ENCODE data around the gene IL9.
"Not testable (repeated sequence)": the region's sequence is repeated elsewhere in the genome, so short reads cannot be mapped to it uniquely, and the experiment has no call there.

Gene IL9

DNA sequence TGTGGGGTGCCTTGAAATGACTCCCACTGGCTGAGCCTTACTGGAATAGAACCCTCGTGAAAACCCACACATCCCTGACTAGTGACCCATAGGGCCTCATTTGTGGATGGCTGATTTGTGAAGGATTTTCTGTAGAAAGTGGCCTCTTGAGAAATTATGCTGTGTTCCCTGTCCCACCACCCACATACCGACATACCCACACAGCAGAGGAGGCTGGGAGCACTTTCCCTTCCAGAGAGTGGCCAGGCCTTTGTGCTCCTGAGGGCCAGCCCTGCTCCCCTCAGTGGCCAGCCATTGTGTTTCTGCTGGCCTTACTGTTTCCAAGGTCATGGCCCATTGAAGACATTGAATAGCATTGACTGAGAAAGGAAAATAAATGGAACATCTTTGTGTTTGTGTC lies 29.6 kb downstream of the IL9 start:
- no peak for DNase-seq

- DNase-seq: no peak
Measured at GRCh38 chr5:135864503-135865435, 30.9 kb downstream of the IL9 start.

DNA sequence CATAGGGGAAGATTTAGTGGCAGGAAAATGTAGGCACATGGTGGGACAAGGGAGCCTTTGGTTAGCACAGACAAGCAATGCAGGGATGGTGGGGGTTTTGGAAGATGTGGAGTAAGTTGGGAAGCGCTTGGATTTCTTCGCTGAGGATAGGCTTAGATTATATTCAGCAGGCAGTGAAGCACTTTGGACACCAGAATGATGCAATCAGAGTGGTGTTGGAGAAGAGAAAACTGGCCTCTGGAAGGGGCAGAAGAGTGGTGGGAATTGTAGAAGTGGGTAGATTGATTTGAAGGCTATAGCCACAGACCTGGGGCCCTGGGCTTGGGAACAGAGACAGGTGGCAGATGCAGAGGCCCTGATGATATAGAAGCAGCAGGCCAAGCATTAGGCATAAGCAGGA lies 32.9 kb downstream of the IL9 start:
- DNase-seq: no peak

DNA sequence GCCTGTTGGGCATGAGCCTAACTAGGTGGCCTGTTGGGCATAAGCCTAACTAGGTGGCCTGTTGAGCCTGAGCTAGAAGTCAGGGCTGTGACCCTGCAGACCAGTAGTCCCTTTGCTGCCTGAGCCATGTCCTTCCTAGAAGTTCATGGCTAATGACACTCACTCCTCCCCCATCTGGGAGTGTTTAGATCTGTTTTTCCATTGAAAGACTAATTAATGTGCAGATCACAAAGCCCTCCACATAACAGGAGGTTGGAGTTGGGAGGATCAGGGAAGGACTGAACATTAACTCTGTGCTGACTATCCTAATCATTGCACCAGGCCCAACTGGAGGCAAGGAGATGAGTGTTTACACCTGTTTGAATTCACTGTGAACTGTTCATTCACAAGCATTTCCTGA lies 33.6 kb downstream of the IL9 start:
- DNase-seq: no peak

DNA sequence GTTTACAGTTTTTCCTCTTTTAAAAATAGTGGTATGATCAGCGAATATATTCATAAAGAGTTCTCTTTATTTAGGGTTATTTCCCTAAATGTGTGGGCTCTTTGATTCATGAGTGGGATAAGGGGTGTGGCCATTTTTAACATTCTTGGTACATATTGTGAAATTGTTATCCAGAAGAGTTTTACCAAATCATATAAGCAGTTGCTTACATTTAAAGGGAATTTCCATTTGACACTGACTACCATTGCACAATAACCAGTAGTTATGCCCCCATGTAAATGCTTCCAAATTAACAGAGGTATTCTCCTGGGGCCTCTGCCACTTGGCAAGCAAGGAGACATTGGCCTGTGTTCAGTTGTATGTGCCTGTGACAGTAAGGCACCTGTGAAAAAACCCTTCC lies 34.0 kb downstream of the IL9 start:
- peak; percentile 27 for DNase-seq

- no peak for DNase-seq
Measured at GRCh38 chr5:135859641-135860040, 36.0 kb downstream of the IL9 start.

DNA sequence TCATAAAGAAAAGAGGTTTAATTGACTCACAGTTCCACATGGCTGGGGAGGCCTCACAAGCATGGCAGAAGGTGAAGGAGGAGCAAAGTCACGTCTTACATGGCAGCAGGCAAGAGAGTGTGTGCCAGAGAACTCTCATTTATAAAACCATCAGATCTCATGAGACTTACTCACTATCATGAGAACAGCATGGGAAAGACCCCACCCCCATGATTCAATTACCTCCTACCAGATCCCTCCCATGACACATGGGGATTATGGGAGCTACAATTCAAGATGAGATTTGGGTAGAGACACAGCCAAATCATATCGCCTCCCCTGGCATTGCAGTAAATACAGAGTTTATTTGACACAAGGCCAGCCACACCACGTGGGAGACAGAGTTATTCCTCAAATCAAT lies 36.5 kb downstream of the IL9 start:
- DNase-seq: not testable (repeated sequence)

- no peak for DNase-seq
Measured at GRCh38 chr5:135857630-135858311, 37.9 kb downstream of the IL9 start.

GRCh38 chr5:135851915-135852845 lies 43.5 kb downstream of the IL9 start:
- DNase-seq: no peak

GRCh38 chr5:135851186-135851914 lies 44.3 kb downstream of the IL9 start:
- DNase-seq: no peak

DNA sequence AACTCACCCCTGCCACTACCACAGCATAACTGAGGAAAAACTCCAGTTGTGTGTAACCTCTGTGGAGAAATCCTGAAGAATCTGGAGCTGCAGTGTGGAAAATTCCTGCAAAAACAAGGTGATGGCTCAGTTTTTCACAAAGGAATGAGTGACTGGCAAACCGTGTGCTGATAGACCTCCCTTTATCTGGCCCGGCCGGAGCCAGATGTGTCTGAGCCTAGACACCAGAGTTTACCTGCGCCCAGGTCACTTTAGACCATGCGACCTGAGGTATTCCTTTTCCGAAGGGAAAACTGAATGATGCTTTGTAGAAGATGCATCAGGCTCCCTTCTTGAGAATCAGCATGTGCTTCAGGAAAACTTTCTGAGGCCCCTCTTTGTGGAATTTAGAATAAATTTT lies 45.0 kb downstream of the IL9 start:
- no peak for DNase-seq

DNA sequence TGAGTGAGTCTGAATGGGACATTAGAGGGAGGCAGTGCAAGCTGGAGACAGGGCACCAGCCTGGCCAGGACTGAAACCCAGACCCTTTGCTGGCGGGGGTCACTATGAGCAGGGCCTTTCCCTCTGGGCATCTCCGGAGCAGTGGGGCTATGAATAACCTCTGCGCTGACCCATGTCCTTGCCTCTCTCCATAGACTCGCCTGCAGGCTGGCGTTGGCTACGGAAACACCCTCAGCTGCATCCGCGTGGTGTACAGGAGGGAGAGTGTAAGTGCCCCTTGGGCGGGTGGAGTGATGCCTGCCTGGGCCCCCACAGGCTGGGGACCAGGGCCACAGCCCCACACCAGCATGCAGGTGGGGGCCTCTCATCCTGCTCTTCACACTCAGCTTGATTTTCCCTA lies 45.4 kb downstream of the IL9 start:
- no peak for DNase-seq

- DNase-seq: no peak
Measured at GRCh38 chr5:135847976-135848375, 47.7 kb downstream of the IL9 start.

DNA sequence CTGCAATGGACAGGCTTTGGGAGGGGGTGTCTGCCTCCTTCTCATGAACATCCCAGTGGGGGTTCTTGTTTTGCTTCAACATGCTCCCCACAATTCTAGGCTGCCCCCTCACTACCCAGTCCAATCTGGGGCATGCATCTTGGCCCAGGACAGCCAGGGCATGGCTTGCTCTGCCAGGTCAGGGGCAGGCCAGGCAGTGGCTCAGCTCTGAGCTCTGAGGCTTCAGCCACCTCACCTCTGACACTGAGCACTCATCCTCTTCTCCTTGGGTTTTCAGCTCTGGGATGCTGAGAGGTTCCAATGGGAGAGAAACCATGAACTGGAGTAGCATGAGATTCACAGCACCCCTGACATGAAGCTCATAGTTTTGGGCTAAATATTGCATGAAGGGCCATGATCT lies 49.3 kb downstream of the IL9 start:
- DNase-seq: no peak

- DNase-seq: no peak
Measured at GRCh38 chr5:135843571-135844337, 51.9 kb downstream of the IL9 start.

- no peak for DNase-seq
Measured at GRCh38 chr5:135842737-135843136, 52.9 kb downstream of the IL9 start.
